Osteoblast (primary cell): ENCODE results near the gene SEMA3C. TPM values are rescaled to one million over a fixed set of nuclear protein-coding genes. Genes with fewer than 3 reads are reported as not detected.

Experiments
- DNase-seq: peaks from one replicate; pipeline ENCODE4 v3.0.0; 2011; ENCODE audit warnings: low spot score, mixed read lengths; ENCODE audit not compliant: insufficient read length; ENCODE audit errors: missing footprints
- H2AFZ ChIP-seq: 2 replicates; pipeline ENCODE4 v1.6.0; 2011; ENCODE audit warnings: mild to moderate bottlenecking, low read length
- H3K27ac ChIP-seq: 2 replicates; pipeline ENCODE4 v1.5.1; 2011; ENCODE audit warnings: mild to moderate bottlenecking, low read depth, low read length, moderate library complexity
- H3K27me3 ChIP-seq: 2 replicates; pipeline ENCODE4 v1.6.0; 2012; ENCODE audit warnings: mild to moderate bottlenecking, control low read depth, inconsistent platforms, low read length, moderate library complexity; ENCODE audit not compliant: insufficient read depth
- H3K36me3 ChIP-seq: 2 replicates; pipeline ENCODE4 v1.5.1; 2011; ENCODE audit warnings: mild to moderate bottlenecking, low read length, control low read depth, moderate library complexity; ENCODE audit not compliant: insufficient read depth
- H3K4me1 ChIP-seq: 2 replicates; pipeline ENCODE4 v1.5.1; 2011; ENCODE audit warnings: mild to moderate bottlenecking, low read length, control low read depth, moderate library complexity; ENCODE audit not compliant: insufficient read depth
- H3K4me2 ChIP-seq: 2 replicates; pipeline ENCODE4 v1.6.0; 2011; ENCODE audit warnings: mild to moderate bottlenecking, low read length; ENCODE audit not compliant: insufficient read depth
- H3K4me3 ChIP-seq: fragments of 200-600 bp; sonication (generic); 3 replicates; pipeline ENCODE4 v1.5.1; 2012; ENCODE audit warnings: mild to moderate bottlenecking, low read length, inconsistent platforms; ENCODE audit not compliant: insufficient read depth
- H3K79me2 ChIP-seq: 2 replicates; pipeline ENCODE4 v1.6.0; 2012; ENCODE audit warnings: mild to moderate bottlenecking, low read length, control low read depth, inconsistent platforms; ENCODE audit not compliant: insufficient read depth
- H3K9me3 ChIP-seq: 2 replicates; pipeline ENCODE4 v1.5.1; 2011; ENCODE audit warnings: low read depth, low read length, control low read depth
- H4K20me1 ChIP-seq: 2 replicates; pipeline ENCODE4 v1.6.0; 2012; ENCODE audit warnings: mild to moderate bottlenecking, low read length, control low read depth; ENCODE audit not compliant: insufficient read depth
- CTCF ChIP-seq: IDR thresholded peaks from 2 replicates; pipeline ENCODE4 v1.5.1; 2011; ENCODE audit warnings: mild to moderate bottlenecking, low read depth, low read length, moderate library complexity; ENCODE audit errors: extremely low read depth
- total RNA-seq: library from RNA; depleted of rRNA; stranded (reverse); fragments of >200 nt; gene quantifications from 2 replicates; pipeline ENCODE4 v1.2.3, GENCODE V29; 2012

The SEMA3C gene
- total RNA-seq, 1 donor = 388 TPM

GRCh38 chr7:80774843-80775242 lies 144.0 kb downstream of the SEMA3C start:
- Histone ChIP-seq H3K36me3 (peaks cover 25% of the 10 kb centered on the region), H4K20me1 (no peaks in the 10 kb centered on the region), H3K27me3 (no peaks in the 10 kb centered on the region), H3K79me2 (no peaks in the 10 kb centered on the region), H3K27ac (no peak overlapping the region), H3K9me3 (no peaks in the 10 kb centered on the region), H3K4me3 (no peak overlapping the region), H3K4me2 (no peak overlapping the region), H3K4me1 (peaks cover 14% of the 10 kb centered on the region), H2AFZ (no peak overlapping the region)
- no peak for TF ChIP-seq CTCF
- no peak for DNase-seq

DNA sequence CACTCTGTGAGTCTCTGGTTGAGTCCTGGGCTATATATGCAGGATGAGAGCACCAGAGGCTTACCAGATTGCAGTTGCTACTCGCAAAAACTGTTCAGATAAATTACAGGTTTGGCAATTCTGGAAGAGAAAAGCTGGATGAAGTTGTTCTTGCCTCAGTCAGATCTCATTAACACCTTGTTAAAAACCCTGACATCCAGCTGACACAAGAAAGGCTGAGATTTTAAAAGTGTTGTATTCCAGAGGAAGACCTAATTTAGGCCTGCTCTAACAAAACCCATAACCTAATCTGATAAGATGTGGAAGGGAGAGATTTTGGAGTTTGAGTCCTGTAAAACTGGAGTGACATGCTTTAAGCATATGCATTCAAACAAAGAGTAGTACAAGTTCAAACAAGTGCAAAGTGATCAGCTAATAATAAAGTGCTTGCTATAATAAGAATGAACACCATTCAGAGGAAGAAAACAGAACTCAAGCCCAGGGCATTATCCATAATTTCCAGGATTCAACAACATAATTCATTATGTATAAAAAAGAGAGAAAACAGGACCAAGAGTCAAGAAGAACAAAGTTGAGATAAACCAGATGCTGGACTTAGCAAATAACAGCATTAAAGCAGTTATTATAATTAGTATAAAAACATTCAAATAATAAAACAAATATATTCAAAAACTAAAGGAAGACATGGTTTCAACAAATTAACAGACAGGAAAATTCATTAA lies 144.9 kb downstream of the SEMA3C start:
- Histone ChIP-seq H3K36me3 (peaks cover 20% of the 10 kb centered on the region), H3K4me3 (no peak overlapping the region), H2AFZ (no peak overlapping the region), H3K27ac (no peak overlapping the region), H3K4me1 (peaks cover 16% of the 10 kb centered on the region), H4K20me1 (no peaks in the 10 kb centered on the region), H3K27me3 (no peaks in the 10 kb centered on the region), H3K79me2 (no peaks in the 10 kb centered on the region), H3K4me2 (no peak overlapping the region), H3K9me3 (no peaks in the 10 kb centered on the region)
- DNase-seq = no peak
- TF ChIP-seq CTCF = no peak

GRCh38 chr7:80772347-80772993 lies 146.4 kb downstream of the SEMA3C start:
- no peaks in the 10 kb centered on the region for H4K20me1 ChIP-seq

More at GRCh38 chr7:80772347-80772993, 146.4 kb downstream of the SEMA3C start:
- Histone ChIP-seq H3K27ac (no peak overlapping the region), H2AFZ (no peak overlapping the region), H3K36me3 (peaks cover 18% of the 10 kb centered on the region), H3K4me3 (no peak overlapping the region), H3K79me2 (no peaks in the 10 kb centered on the region), H3K4me1 (peaks cover 20% of the 10 kb centered on the region), H3K4me2 (no peak overlapping the region), H3K9me3 (no peaks in the 10 kb centered on the region), H3K27me3 (no peaks in the 10 kb centered on the region)
- TF ChIP-seq CTCF = no peak
- no peak for DNase-seq
